Measurements from ENCODE around the gene GABRP.

DNA sequence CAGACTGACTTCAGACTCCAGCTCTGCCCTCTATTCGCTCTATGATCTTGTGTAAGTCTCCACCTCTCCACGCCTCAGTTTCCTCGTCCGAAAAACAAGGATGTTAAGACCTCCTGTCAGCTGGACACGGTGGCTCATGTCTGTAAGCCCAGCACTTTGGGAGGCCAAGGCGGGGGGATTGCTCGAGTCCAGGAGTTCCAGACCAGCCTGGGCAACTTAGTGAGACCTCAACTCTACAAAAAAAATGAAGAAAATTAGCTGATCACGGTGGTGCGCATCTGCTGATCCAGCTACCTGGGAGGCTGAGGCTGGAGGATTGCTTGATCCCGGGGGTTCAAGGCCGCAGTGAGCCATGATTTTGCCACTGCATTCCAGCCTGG lies 36.6 kb upstream of the GABRP start:
- TF ChIP-seq, protein P1, sequence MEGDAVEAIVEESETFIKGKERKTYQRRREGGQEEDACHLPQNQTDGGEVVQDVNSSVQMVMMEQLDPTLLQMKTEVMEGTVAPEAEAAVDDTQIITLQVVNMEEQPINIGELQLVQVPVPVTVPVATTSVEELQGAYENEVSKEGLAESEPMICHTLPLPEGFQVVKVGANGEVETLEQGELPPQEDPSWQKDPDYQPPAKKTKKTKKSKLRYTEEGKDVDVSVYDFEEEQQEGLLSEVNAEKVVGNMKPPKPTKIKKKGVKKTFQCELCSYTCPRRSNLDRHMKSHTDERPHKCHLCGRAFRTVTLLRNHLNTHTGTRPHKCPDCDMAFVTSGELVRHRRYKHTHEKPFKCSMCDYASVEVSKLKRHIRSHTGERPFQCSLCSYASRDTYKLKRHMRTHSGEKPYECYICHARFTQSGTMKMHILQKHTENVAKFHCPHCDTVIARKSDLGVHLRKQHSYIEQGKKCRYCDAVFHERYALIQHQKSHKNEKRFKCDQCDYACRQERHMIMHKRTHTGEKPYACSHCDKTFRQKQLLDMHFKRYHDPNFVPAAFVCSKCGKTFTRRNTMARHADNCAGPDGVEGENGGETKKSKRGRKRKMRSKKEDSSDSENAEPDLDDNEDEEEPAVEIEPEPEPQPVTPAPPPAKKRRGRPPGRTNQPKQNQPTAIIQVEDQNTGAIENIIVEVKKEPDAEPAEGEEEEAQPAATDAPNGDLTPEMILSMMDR (IDR thresholded peaks at IDR 0.05), result no peak
- no peak for TF ChIP-seq EZH2 (IDR thresholded peaks at IDR 0.05)
- TF ChIP-seq EZH2phosphoT487 (IDR thresholded peaks at IDR 0.05), result no peak

All from neural progenitor cell (in vitro differentiated cells).